ENCODE measurements around the gene C10orf143. TPM values are rescaled to one million over a fixed set of nuclear protein-coding genes. Genes with fewer than 3 reads are reported as not detected.

Gene C10orf143
- total RNA-seq, 4 donors from 2014 or later, result 1.6 to 5.8 (median 3.7) TPM; not detected in 1

GRCh38 chr10:130015075-130015695 is 95.4 kb downstream of the C10orf143 start:
- no peak for DNase-seq
- no peaks in the 10 kb centered on the region for H3K36me3 ChIP-seq
- H3K27me3 ChIP-seq, result no peaks in the 10 kb centered on the region
- H3K9me3 ChIP-seq, result no peaks in the 10 kb centered on the region
- H3K4me1 ChIP-seq, result no peaks in the 10 kb centered on the region
- no peak overlapping the region for H3K4me3 ChIP-seq
- no peak overlapping the region for H3K27ac ChIP-seq
- TF ChIP-seq POLR2A (IDR thresholded peaks at IDR 0.05) (no peak), CTCF (IDR thresholded peaks at IDR 0.05) (no peak)

GRCh38 chr10:130014263-130015074 is 96.2 kb downstream of the C10orf143 start:
- DNase-seq, result no peak
- no peaks in the 10 kb centered on the region for H3K36me3 ChIP-seq
- no peak overlapping the region for H3K27ac ChIP-seq
- no peaks in the 10 kb centered on the region for H3K9me3 ChIP-seq
- H3K27me3 ChIP-seq, result no peaks in the 10 kb centered on the region
- TF ChIP-seq POLR2A (IDR thresholded peaks at IDR 0.05) (no peak), CTCF (IDR thresholded peaks at IDR 0.05) (no peak)
- no peaks in the 10 kb centered on the region for H3K4me1 ChIP-seq
- no peak overlapping the region for H3K4me3 ChIP-seq

Other genes starting within 250 kb of the C10orf143 start
- gene EBF3, start 146.6 kb downstream of the C10orf143 start, total RNA-seq, result 1 to 10 TPM in 3 of 4 donors, not detected in 1; 1.5 to 4.1 (median 1.9) TPM
- gene GLRX3, start 25.6 kb upstream of the C10orf143 start, total RNA-seq, result 10 to 100 TPM; 23.9 to 53.8 (median 30.6) TPM

Data from Peyer's patch (tissue), 4 donors.